Osteocyte (in vitro differentiated cells): ENCODE results near the gene STUM. TPM values are rescaled to one million over a fixed set of nuclear protein-coding genes. Genes with fewer than 3 reads are reported as not detected.

Source experiments
- DNase-seq: peaks from one replicate; pipeline ENCODE4 v3.0.0; 2021; ENCODE audit warnings: mixed read lengths; ENCODE audit not compliant: unreplicated experiment; ENCODE audit errors: extremely low spot score
- H3K27ac Mint-ChIP-seq: one replicate; pipeline ENCODE4 v1.8.0; 2021; ENCODE audit warnings: mild to moderate bottlenecking, mixed read lengths; ENCODE audit not compliant: unreplicated experiment
- H3K27me3 Mint-ChIP-seq: one replicate; pipeline ENCODE4 v1.8.0; 2021; ENCODE audit warnings: mixed read lengths; ENCODE audit not compliant: unreplicated experiment
- H3K36me3 Mint-ChIP-seq: one replicate; pipeline ENCODE4 v1.8.0; 2021; ENCODE audit warnings: mixed read lengths; ENCODE audit not compliant: unreplicated experiment
- H3K4me1 Mint-ChIP-seq: one replicate; pipeline ENCODE4 v1.8.0; 2021; ENCODE audit warnings: mixed read lengths; ENCODE audit not compliant: unreplicated experiment
- H3K4me3 Mint-ChIP-seq: one replicate; pipeline ENCODE4 v1.8.0; 2021; ENCODE audit warnings: mild to moderate bottlenecking, moderate library complexity, mixed read lengths; ENCODE audit not compliant: unreplicated experiment
- H3K9me3 Mint-ChIP-seq: one replicate; pipeline ENCODE4 v1.8.0; 2021; ENCODE audit warnings: mixed read lengths; ENCODE audit not compliant: unreplicated experiment
- CTCF ChIP-seq: fragments of 200-600 bp; sonication (generic); IDR thresholded peaks from 2 replicates; pipeline ENCODE4 v1.5.0; 2021; ENCODE audit warnings: antibody characterized with exemption, mild to moderate bottlenecking, moderate library complexity
- total RNA-seq: library from RNA; stranded (reverse); gene quantifications from 2 replicates; pipeline ENCODE4 v1.2.1, GENCODE V29; 2021

STUM gene
- total RNA-seq, 1 donor from 2014 or later: 0.35 TPM

- no peaks in the 10 kb centered on the region for H3K9me3 Mint-ChIP-seq
- DNase-seq: no peak
- peaks cover 38% of the 10 kb centered on the region for H3K27me3 Mint-ChIP-seq
- H3K27ac Mint-ChIP-seq: no peak overlapping the region
- H3K36me3 Mint-ChIP-seq: no peaks in the 10 kb centered on the region
- TF ChIP-seq CTCF: no peak
- no peak overlapping the region for H3K4me3 Mint-ChIP-seq
- no peaks in the 10 kb centered on the region for H3K4me1 Mint-ChIP-seq
Measured at GRCh38 chr1:226529891-226530290, 18.7 kb upstream of the STUM start.

- no peaks in the 10 kb centered on the region for H3K4me1 Mint-ChIP-seq
- no peak for DNase-seq
- no peak overlapping the region for H3K4me3 Mint-ChIP-seq
- H3K9me3 Mint-ChIP-seq: no peaks in the 10 kb centered on the region
- no peak for TF ChIP-seq CTCF
- H3K27me3 Mint-ChIP-seq: peaks cover 40% of the 10 kb centered on the region
- no peak overlapping the region for H3K27ac Mint-ChIP-seq
- H3K36me3 Mint-ChIP-seq: no peaks in the 10 kb centered on the region
Measured at GRCh38 chr1:226530591-226530990, 18.0 kb upstream of the STUM start.

- H3K4me3 Mint-ChIP-seq: no peak overlapping the region
- no peak overlapping the region for H3K27ac Mint-ChIP-seq
- TF ChIP-seq CTCF: no peak
- no peaks in the 10 kb centered on the region for H3K36me3 Mint-ChIP-seq
- H3K4me1 Mint-ChIP-seq: no peaks in the 10 kb centered on the region
- DNase-seq: no peak
- no peaks in the 10 kb centered on the region for H3K9me3 Mint-ChIP-seq
- peaks cover 40% of the 10 kb centered on the region for H3K27me3 Mint-ChIP-seq
Measured at GRCh38 chr1:226531360-226532093, 17.0 kb upstream of the STUM start.

- no peaks in the 10 kb centered on the region for H3K4me1 Mint-ChIP-seq
- DNase-seq: no peak
- H3K9me3 Mint-ChIP-seq: no peaks in the 10 kb centered on the region
- H3K4me3 Mint-ChIP-seq: no peak overlapping the region
- H3K27ac Mint-ChIP-seq: no peak overlapping the region
- H3K27me3 Mint-ChIP-seq: peaks cover 40% of the 10 kb centered on the region
- no peak for TF ChIP-seq CTCF
- H3K36me3 Mint-ChIP-seq: no peaks in the 10 kb centered on the region
Measured at GRCh38 chr1:226532553-226532952, 16.0 kb upstream of the STUM start.

GRCh38 chr1:226533220-226533619 lies 15.3 kb upstream of the STUM start:
- TF ChIP-seq CTCF: no peak
- Mint-ChIP-seq H3K4me3 (no peak overlapping the region), H3K4me1 (no peaks in the 10 kb centered on the region), H3K27ac (no peak overlapping the region), H3K9me3 (no peaks in the 10 kb centered on the region), H3K36me3 (no peaks in the 10 kb centered on the region), H3K27me3 (peaks cover 40% of the 10 kb centered on the region)
- DNase-seq: no peak
